NCI-H446 (cell line): Measurements from ENCODE around the gene CASP14.
"Not testable (repeated sequence)": the region's sequence is repeated elsewhere in the genome, so short reads cannot be mapped to it uniquely, and the experiment has no call there.

Experiments used
- DNase-seq, 2 experiments: peaks; one replicate each; lab custom pipeline; 2025; lab: John Stamatoyannopoulos, UW

The CASP14 gene

DNA sequence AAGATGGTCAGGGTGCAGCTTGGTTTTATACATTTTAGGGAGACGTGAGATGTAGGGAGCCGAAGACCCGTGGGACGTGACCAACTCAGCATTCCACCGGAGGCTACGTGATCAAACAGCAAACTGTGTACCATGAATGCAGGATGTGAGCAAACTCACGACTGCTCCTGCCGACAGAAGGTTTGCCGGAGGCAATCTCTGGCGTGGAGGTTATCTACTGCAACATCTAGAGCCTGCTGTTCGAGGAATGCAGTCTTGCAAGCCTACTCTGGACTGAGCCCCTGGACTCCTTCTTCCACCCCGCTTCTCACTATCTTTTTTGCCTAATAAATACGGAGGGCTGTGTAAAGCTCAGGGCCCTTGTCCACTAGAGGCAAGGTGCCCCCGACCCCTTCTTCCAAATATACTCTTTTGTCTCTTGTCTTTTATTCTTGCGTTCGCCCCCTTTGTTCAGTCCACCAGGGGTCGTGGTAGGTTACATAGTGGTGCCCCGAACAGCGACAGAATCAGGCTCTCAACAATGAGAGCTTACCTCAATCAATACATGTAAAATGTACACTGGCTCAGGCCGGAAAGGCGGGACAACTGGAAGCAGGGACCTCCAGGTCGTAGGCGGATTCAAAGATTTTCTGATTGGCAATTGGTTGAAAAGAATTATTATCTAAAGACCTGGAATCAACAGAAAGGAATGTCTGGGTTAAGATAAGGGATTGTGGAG lies 23.8 kb downstream of the CASP14 start:
- DNase-seq, result no peak

DNA sequence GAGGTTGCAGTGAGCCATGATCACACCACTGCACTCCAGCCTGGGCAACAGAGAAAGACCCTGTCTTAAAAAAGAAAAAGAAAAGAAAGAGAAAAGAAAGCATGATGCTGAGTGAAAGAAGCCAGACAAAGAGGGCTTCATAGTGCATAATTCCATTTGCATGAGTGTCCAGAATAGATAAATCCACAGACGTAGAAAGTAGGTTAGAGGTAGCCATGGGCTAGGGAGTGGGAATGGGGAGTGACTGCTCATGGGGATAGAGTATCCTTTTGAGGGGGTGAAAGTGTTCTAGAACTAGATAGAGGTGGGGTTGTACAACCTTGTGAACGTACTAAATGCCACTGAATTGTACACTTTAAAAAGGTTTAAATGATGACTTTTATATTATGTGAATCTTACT lies 25.1 kb downstream of the CASP14 start:
- DNase-seq, result no peak

DNA sequence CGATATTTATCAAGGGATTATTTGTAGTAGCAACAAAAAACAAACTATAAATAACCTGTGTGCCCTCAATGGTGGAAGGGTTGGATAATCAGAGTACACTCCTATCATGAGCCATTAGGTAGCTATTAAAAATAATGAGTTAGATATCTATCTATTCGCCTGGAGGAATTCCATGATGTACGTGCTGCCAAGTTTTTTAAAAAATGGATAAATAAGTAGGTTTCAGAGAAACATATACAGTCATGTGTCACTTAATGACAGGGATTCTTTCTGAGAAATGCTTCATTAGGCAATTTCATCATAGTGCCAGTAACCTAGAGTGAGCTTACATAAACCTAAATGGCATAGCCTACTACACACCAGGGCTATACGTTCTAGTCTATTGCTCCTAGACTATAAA lies 26.5 kb downstream of the CASP14 start:
- DNase-seq, result no peak

DNA sequence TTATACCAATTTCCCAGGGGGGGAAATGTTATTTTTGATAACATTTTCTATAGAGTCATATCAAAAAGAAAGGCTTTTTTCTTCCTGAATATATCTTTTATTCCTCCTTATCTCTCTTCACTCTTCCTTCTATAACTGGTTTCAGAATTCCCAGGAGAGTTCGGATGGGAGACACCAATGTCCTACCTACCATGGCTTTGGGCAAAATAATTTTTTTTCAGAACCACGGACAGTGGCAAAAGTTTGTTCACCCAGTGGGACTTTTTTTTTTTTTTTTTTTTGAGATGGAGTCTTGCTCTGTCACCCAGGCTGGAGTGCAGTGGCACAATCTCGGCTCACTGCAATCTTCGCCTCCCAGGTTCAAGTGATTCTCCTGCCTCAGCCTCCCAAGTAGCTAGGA lies 30.7 kb downstream of the CASP14 start:
- not testable (repeated sequence) for DNase-seq

DNA sequence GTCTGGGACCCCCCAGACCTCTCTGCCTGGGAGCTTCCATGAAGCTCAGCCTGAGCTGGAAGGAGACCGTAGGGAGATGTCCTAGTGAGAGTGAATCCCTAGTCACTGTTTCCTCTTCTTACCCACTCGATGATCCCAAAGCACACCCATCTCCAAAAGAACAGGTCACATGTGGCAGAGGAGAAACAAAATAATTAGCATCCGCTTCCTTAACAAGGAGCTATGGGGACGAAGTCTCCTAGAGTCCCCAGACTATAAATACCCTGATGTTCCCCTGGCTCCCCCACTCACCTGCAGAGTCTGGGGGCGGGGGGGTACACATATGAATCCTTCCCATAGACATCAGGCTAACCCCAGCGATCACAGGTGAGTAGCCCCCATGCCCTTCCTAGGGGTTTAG lies 32.6 kb downstream of the CASP14 start, which contains the start of gene OR1I1:
OR1I1 (plus strand) TSS at position 301 of the 400 bp plus-strand sequence. CDS start 4,855 bp downstream, outside the sequence.
- no peak for DNase-seq

DNA sequence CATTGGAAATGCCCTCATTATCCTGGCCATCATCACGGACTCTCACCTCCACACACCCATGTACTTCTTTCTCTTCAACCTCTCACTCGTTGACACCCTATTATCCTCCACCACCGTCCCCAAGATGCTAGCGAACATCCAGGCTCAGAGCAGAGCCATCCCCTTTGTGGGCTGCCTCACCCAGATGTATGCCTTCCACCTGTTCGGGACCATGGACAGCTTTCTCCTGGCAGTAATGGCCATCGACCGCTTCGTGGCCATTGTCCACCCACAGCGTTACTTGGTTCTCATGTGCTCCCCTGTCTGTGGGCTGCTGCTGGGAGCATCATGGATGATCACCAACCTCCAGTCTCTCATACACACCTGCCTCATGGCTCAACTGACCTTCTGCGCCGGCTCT lies 37.9 kb downstream of the CASP14 start:
- no peak for DNase-seq

DNA sequence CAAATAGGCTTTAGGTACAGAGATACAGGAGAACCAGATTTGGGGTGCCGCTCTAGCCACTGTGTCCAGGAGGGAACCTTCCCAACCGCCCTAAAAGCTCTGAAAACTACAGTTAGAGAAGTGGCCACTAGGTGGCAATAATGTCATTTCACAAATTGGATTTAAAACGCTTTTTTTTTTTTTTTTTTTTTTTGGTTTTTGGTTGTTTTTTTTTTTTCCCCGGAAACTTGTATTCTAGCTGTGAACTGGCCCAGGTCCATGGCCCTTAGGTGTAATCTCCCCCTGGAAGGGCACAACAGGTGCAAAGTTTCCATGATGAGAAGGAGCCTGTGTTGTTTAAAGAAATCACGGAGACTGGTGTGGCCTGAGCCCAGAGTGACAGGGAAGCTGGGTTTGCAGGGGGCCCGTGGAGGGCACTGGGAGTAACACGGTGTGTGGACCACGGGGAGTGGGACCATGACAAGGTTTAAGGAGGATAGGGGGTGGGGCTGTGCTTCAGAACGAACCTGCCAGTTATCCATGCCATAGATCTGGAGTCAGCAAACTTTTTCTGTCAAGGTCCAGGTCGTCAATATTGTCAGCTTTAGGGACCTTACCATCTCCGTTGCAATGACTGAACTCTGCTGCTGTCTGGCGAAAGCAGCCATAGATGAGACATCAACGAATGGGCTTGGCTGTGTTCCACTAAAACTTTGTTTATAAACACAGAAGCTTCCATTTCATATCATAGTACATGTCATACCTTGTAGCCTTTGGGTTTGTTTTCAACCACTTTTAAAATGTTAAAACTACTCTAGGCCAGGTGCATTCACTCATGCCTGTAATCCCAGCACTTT lies 42.9 kb downstream of the CASP14 start:
- peak; percentile 48 to 83 for DNase-seq

DNA sequence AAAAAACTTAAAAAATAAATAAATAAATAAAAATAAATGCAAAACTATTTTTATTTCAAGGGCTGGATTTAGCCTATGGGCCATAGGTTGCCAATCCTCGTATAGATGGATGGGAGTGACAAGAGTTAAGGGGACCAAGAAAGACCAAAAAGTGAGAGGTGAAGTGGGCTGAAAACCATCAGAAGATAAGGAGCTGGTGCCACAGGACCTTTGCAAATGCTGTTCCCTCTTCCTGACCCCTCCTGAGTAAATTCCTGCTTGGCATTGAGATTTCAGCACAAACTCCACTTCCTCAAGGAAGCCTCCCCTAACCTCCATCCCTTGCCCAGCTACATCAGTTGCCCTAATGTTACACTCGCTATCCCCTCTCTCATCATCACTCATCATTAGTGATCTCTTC lies 43.7 kb downstream of the CASP14 start:
- no peak for DNase-seq

DNA sequence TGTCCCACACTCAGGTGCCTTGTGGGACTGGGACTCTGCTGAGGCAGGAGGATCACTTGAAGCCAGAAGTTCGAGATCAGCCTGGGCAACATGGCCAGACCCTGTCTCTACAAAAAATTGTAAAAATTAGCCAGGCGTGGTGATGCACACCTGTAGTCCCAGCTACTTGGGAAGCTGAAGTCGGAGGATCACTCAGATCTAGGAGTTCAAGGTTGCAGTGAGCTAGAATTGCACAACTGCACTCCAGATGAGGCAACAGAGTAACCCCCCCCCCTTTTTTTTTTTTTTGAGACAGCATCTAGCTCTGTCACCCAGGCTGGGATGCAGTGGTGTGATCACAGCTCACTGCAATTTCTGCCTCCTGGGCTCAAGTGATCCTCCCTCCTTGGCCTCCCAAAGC lies 46.9 kb downstream of the CASP14 start:
- DNase-seq, result no peak

DNA sequence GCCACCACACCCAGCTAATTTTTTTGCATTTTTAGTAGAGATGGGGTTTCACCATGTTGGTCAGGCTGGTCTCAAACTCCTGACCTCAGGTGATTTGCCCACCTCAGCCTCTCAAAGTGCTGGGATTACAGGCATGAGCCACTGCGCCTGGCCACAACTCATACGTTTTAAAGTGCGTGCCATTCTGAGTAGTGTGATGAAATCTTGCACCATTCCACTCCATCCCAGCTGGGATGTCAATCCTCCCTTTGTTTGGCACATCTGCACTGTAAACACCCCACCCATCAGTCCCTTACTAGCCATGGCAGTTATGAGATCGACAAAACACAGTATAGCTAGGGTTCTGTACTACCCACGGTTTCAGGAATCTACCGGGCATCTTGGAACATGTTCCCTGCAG lies 48.7 kb downstream of the CASP14 start:
- not testable (repeated sequence) for DNase-seq

DNA sequence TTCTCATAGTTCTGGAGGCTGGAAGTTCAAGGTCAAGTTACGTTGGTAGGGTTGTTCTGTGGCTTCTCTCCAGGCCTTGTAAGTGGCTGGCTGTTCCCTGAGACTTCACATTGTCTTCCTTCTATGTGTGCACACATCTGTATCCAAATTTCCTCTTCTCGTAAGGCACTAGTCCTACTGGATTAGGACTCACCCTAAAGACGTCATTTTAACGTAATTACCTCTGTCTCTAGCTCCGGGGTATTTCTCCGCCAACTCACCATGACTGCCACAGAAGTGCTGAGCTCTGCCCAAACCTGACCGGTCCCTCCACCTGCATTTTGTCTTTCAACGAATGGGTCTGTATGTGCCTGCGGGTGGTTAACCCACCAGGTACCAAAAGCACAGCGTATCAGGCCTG lies 49.2 kb downstream of the CASP14 start:
- DNase-seq, result no peak

DNA sequence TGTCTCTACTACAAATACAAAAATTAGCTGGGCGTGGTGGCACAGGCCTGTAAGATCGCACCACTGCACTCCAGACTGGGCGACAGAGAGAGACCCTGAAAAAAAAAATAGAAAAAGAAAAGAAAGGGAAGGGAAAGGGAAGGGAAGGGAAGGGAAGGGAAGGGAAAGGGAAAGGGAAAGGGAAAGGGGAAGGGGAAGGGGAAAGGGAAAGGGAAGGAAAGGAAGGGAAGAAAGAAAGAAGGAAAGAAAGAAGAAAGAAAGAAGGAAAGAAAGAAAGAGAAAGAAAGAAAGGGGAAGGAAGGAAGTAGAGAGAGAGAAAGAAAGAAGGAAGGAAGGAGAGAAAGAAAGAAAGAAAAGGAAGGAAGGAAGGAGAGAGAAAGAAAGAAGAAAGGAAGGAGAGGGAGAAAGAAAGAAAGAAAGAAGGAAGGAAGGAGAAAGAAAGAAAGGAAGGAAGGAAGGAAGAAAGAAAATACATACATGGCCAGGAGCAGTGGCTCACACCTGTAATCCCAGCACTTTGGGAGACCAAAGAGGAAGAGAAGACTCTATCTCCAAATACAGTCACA lies 49.8 kb downstream of the CASP14 start:
- no peak for DNase-seq

DNA sequence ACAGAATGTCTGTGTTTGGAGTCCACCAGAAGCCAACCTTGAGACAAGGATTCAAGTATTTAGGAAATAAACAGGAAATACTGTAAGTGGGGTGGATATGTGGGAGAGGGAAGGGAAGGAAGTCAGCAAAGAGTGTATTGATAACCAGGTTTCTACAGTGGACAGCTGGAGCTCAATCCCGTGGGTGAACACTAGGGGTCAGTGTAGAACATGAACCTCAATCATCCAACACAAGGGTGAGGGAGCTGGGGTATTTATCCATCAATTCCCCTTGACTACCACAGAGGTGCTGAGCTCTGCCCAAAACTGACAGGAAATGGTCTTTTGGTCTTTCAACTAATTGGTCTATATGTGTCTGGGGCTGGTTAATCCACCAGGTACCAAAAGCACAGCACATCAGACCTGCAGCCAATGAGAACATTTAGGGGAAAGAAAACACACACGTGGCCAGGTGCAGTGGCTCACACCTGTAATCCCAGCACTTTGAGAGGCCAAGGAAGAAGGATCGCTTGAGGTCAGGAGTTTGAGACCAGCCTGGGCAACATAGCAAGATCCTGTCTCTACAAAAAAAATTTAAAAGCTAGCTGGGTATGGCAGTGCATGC lies 52.3 kb downstream of the CASP14 start:
- DNase-seq, result peak in 1 of 2 experiments; percentile 17

DNA sequence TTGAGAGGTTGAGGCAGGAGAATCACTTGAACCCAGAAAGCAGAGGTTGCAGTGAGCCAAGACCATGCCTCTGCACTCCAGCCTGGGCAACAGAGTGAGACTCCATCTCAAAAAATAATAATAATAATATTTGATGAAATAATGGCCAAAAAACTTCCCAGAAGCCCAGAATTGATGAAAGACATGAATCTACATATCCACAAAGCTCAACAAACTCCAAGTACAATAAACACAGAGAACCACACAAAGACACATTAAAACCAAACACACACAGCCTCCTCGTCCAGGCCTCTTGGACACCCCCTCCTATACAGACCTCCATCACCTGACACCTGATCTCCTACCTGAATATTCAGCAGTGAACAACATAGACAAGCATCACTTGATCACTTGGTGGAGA lies 54.7 kb downstream of the CASP14 start:
- DNase-seq, result no peak

DNA sequence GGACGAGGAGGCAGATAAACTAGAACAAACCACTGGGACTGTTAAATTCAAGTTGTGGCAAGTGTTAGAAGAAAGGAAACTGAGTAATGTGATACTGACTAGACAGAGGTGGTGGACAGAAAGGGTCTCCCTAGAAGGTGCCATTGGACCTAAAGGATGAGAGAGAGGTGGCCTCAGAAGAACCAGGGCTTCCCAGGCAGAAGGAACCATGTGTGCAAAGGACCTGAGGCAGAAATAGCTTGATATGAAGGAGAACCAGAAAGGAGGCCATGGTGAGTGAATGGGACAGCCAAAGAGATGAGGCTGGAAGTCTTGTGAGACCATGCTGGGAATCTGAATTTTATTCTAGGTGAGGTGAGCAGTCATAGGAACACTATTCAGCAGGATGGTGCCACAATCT lies 55.1 kb downstream of the CASP14 start:
- no peak for DNase-seq

DNA sequence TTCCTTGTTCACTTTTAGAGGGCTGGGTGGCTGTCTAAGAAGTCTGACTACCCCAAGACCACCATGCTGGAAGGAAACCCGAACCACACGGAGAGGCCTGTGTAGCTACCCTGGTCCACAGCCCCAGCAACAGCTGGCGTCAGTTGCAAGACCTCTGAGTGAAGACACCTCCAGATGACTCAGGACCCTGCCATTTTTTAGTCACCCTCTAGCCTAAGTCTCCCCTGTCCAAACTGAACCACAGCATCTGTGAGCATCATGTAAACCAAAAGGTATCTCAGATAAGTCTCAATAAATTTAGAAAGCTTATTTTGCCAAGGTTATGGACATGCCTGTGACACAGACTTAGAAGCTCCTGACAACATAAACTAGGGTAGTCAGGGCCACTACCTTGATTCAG lies 55.8 kb downstream of the CASP14 start:
- no peak for DNase-seq

DNA sequence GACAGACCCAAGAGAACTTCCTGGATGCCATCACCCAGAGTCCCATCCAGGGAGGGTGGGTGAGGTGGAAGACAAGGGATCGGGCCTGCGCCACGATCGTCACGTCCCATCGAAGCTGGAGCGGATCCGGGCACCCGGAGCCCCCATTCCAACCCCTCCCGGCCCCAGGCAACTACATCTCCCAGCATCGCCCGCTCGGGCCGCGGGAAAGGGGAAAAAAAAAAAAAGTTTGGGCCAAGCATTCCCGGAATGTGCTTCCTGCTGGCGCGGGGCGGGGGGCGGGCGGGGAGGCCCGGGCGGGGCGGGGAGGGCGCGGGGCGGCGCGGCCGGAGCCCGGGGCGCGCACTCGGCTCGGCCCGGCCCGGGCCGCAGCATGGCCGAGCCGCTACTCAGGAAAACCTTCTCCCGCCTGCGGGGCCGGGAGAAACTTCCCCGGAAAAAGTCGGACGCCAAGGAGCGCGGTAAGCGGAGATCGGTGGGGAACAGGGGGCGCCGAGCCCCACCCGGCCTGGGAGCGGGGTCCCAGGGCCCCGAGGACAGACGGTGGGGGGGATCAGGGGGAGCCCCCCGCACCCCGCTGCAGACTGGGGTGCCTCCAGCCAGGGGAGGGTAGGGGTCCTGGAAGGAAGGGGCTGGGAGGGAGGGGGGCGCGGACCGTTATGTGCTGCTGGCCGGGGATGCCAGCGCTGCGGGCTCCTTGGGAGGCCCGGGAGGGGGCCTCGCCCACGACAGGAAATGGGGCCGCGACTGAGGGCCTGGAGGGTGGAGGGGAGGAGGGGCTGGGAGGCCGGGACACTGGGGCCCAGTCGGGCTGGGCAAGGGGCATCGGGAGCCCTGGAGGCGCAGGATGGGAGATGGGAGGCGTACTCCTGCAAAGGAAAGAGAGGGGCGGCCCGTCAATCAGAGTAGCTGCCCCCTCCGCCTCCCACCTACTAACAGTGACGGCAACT lies 58.1 kb downstream of the CASP14 start, which contains the start of gene SYDE1:
SYDE1 (plus strand) TSS at position 341 of the 950 bp plus-strand sequence; CDS start at position 374, 33 bp downstream.
- DNase-seq, result no peak
